Cardiac septum (tissue), 1 donor: Measurements from ENCODE around the gene POT1. TPM values are rescaled to one million over a fixed set of nuclear protein-coding genes. Genes with fewer than 3 reads are reported as not detected.

ENCODE experiments used
- DNase-seq: peaks from one replicate; pipeline ENCODE4 v3.0.0-alpha.2; 2020; ENCODE audit warnings: low spot score
- intact Hi-C: fragments of 100-400 bp; cut with DNase I; formaldehyde crosslinking; loops from one replicate; pipeline ENCODE4 v1.14.0; 2022
- total RNA-seq: library from RNA; stranded (reverse); fragmentation: NEBNext Ultra II Directional; extraction: Animal tissue kit (Norgen Biotek cat#: 25700); gene quantifications from one replicate; pipeline ENCODE4 v1.2.1, GENCODE V29; 2021
- donor health status: DM: no; HTN: no; CAD: no.

Gene POT1
- total RNA-seq, 1 donor from 2014 or later, result 14.6 TPM

GRCh38 chr7:124918662-124919061, 11.0 kb downstream of the POT1 start:
- DNase-seq, result no peak
- intact Hi-C loops, result no loop called here

- DNase-seq, result no peak
- intact Hi-C loops, result no loop called here
Observed at GRCh38 chr7:124915242-124915641, 14.4 kb downstream of the POT1 start.

GRCh38 chr7:124914298-124914697, 15.3 kb downstream of the POT1 start:
- intact Hi-C loops, result no loop called here
- no peak for DNase-seq

GRCh38 chr7:124912972-124913371, 16.7 kb downstream of the POT1 start:
- intact Hi-C loops, result no loop called here
- no peak for DNase-seq

GRCh38 chr7:124909808-124910207, 19.8 kb downstream of the POT1 start:
- intact Hi-C loops, result no loop called here
- no peak for DNase-seq

- intact Hi-C loops, result no loop called here
- DNase-seq, result no peak
Observed at GRCh38 chr7:124908259-124908658, 21.4 kb downstream of the POT1 start.

GRCh38 chr7:124907490-124907889, 22.1 kb downstream of the POT1 start:
- intact Hi-C loops, result no loop called here
- DNase-seq, result no peak

- intact Hi-C loops, result no loop called here
- no peak for DNase-seq
Observed at GRCh38 chr7:124898531-124898930, 31.1 kb downstream of the POT1 start.

- DNase-seq, result no peak
- intact Hi-C loops, result no loop called here
Observed at GRCh38 chr7:124896001-124896400, 33.6 kb downstream of the POT1 start.

GRCh38 chr7:124893140-124893827, 36.3 kb downstream of the POT1 start:
- intact Hi-C loops, result no loop called here
- no peak for DNase-seq

- intact Hi-C loops, result no loop called here
- no peak for DNase-seq
Observed at GRCh38 chr7:124887247-124887646, 42.4 kb downstream of the POT1 start.

- DNase-seq, result no peak
- intact Hi-C loops, result no loop called here
Observed at GRCh38 chr7:124881981-124882380, 47.6 kb downstream of the POT1 start.

GRCh38 chr7:124879771-124880170, 49.9 kb downstream of the POT1 start:
- no peak for DNase-seq
- intact Hi-C loops, result no loop called here

GRCh38 chr7:124879103-124879502, 50.5 kb downstream of the POT1 start:
- intact Hi-C loops, result no loop called here
- no peak for DNase-seq

- intact Hi-C loops, result no loop called here
- DNase-seq, result no peak
Observed at GRCh38 chr7:124874644-124875163, 54.9 kb downstream of the POT1 start.

GRCh38 chr7:124857672-124858235, 71.9 kb downstream of the POT1 start:
- intact Hi-C loops, result no loop called here
- DNase-seq, result no peak

- no peak for DNase-seq
- intact Hi-C loops, result no loop called here
Observed at GRCh38 chr7:124856299-124856888, 73.2 kb downstream of the POT1 start.

GRCh38 chr7:124843336-124843735, 86.3 kb downstream of the POT1 start:
- no peak for DNase-seq
- intact Hi-C loops, result no loop called here

- intact Hi-C loops, result no loop called here
- no peak for DNase-seq
Observed at GRCh38 chr7:124840435-124840834, 89.2 kb downstream of the POT1 start.

- no peak for DNase-seq
- intact Hi-C loops, result no loop called here
Observed at GRCh38 chr7:124839687-124840086, 89.9 kb downstream of the POT1 start.

GRCh38 chr7:124836173-124836572, 93.5 kb downstream of the POT1 start:
- no peak for DNase-seq
- intact Hi-C loops, result no loop called here
